Astrocyte (in vitro differentiated cells and primary cell): ENCODE data around the gene KRT84.

Experiments
- EZH2 ChIP-seq: IDR thresholded peaks from 2 replicates; pipeline ENCODE4 v1.6.1; 2012; ENCODE audit warnings: mild to moderate bottlenecking, low read length, inconsistent platforms; ENCODE audit not compliant: insufficient read depth
- TF ChIP-seq, protein P1 (sequence below): IDR thresholded peaks from 2 replicates; pipeline ENCODE4 v1.5.1; 2011; ENCODE audit warnings: low read depth, mild to moderate bottlenecking, inconsistent platforms, low read length, moderate library complexity; ENCODE audit not compliant: insufficient read depth

DNA sequence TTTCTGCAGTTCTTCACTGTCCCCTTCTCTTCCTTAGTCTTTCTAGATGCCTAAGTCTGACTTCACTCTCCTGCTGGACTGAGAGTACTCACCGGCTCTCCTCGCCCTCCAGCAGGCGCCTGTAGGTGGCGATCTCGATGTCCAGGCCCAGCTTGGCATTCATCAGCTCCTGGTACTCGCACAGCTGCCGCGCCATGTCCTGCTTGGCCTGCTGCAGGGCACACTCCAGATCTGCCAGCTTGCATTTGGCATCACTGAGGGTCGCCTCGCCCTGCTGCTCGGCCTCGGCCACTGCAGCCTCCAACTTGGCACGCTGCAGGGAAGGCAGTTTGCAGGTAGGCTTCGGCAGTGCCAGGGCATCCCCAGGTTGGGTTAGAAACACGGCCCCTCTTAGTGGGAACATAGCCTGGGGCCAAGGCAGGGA is 5.2 kb downstream of the KRT84 start:
- TF ChIP-seq, protein P1, sequence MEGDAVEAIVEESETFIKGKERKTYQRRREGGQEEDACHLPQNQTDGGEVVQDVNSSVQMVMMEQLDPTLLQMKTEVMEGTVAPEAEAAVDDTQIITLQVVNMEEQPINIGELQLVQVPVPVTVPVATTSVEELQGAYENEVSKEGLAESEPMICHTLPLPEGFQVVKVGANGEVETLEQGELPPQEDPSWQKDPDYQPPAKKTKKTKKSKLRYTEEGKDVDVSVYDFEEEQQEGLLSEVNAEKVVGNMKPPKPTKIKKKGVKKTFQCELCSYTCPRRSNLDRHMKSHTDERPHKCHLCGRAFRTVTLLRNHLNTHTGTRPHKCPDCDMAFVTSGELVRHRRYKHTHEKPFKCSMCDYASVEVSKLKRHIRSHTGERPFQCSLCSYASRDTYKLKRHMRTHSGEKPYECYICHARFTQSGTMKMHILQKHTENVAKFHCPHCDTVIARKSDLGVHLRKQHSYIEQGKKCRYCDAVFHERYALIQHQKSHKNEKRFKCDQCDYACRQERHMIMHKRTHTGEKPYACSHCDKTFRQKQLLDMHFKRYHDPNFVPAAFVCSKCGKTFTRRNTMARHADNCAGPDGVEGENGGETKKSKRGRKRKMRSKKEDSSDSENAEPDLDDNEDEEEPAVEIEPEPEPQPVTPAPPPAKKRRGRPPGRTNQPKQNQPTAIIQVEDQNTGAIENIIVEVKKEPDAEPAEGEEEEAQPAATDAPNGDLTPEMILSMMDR = peak; percentile 54
- no peak for TF ChIP-seq EZH2
